SU-DHL-6 (cell line): ENCODE data around the gene TXNRD3.

Experiments
- H2AFZ ChIP-seq: fragments of 200-600 bp; sonication (generic); 2 replicates; pipeline ENCODE4 v1.6.1; 2014; ENCODE audit warnings: low read depth, mild to moderate bottlenecking, moderate library complexity, mixed read lengths, antibody characterized with exemption, low read length; ENCODE audit not compliant: severe bottlenecking
- H3F3A ChIP-seq: fragments of 200-600 bp; shearing (Covaris generic); 2 replicates; pipeline ENCODE4 v1.6.0; 2016; ENCODE audit warnings: antibody characterized with exemption, mild to moderate bottlenecking; ENCODE audit not compliant: insufficient read depth
- H3K27ac ChIP-seq: fragments of 200-600 bp; sonication (generic); 2 replicates; pipeline ENCODE4 v1.5.1; 2016; ENCODE audit warnings: low read depth, mild to moderate bottlenecking, low read length, moderate library complexity, mixed read lengths
- H3K27me3 ChIP-seq: fragments of 200-600 bp; sonication (generic), shearing (Covaris generic); 2 replicates; pipeline ENCODE4 v1.6.0; 2014; ENCODE audit warnings: mild to moderate bottlenecking, low read length
- H3K36me3 ChIP-seq: fragments of 200-600 bp; sonication (generic); 2 replicates; pipeline ENCODE4 v1.6.1; 2014; ENCODE audit warnings: mild to moderate bottlenecking, low read length, mixed read lengths
- H3K4me2 ChIP-seq: fragments of 300-600, 200-600 bp; shearing (Covaris generic), sonication (generic); 2 replicates; pipeline ENCODE4 v1.6.0; 2014; ENCODE audit warnings: low read length, low read depth, mild to moderate bottlenecking; ENCODE audit not compliant: poor library complexity, severe bottlenecking
- H3K4me3 ChIP-seq: fragments of 200-600 bp; sonication (generic); 2 replicates; pipeline ENCODE4 v1.5.1; 2014; ENCODE audit warnings: antibody characterized with exemption, low read length, mild to moderate bottlenecking, mixed read lengths; ENCODE audit not compliant: insufficient read depth, poor library complexity, severe bottlenecking
- H3K79me2 ChIP-seq: fragments of 200-600 bp; sonication (generic); 2 replicates; pipeline ENCODE4 v1.6.1; 2014; ENCODE audit warnings: mild to moderate bottlenecking, low read length, moderate library complexity; ENCODE audit not compliant: insufficient read depth
- H3K9ac ChIP-seq: fragments of 200-600 bp; sonication (generic); 2 replicates; pipeline ENCODE4 v1.7.0; 2014; ENCODE audit warnings: mild to moderate bottlenecking, low read length
- H3K9me2 ChIP-seq: fragments of 200-600 bp; sonication (generic); replicated peaks from 2 replicates; pipeline ENCODE4 v1.6.1; 2014; ENCODE audit warnings: low read length; ENCODE audit not compliant: insufficient read depth
- H3K9me3 ChIP-seq: fragments of 200-600 bp; sonication (generic); 2 replicates; pipeline ENCODE4 v1.6.1; 2014; ENCODE audit warnings: low read length, mixed read lengths; ENCODE audit not compliant: insufficient read depth
- H4K20me1 ChIP-seq: fragments of 200-600 bp; sonication (generic); 2 replicates; pipeline ENCODE4 v1.6.1; 2014; ENCODE audit warnings: low read depth, mild to moderate bottlenecking, antibody characterized with exemption, low read length, moderate library complexity, mixed read lengths
- EZH2phosphoT487 ChIP-seq: fragments of 200-600 bp; sonication (generic), shearing (Covaris generic); conservative IDR thresholded peaks from 2 replicates; pipeline ENCODE4 v1.6.1; 2018; ENCODE audit warnings: mild to moderate bottlenecking, antibody characterized with exemption, low read length, moderate library complexity, mixed read lengths
- TF ChIP-seq, protein P1 (sequence below): fragments of 200-600 bp; sonication (generic); IDR thresholded peaks from one replicate; pipeline ENCODE4 v1.5.1; 2017; ENCODE audit warnings: antibody characterized with exemption, mild to moderate bottlenecking, low read length, moderate library complexity; ENCODE audit not compliant: insufficient read depth, poor library complexity, severe bottlenecking

The TXNRD3 gene

DNA sequence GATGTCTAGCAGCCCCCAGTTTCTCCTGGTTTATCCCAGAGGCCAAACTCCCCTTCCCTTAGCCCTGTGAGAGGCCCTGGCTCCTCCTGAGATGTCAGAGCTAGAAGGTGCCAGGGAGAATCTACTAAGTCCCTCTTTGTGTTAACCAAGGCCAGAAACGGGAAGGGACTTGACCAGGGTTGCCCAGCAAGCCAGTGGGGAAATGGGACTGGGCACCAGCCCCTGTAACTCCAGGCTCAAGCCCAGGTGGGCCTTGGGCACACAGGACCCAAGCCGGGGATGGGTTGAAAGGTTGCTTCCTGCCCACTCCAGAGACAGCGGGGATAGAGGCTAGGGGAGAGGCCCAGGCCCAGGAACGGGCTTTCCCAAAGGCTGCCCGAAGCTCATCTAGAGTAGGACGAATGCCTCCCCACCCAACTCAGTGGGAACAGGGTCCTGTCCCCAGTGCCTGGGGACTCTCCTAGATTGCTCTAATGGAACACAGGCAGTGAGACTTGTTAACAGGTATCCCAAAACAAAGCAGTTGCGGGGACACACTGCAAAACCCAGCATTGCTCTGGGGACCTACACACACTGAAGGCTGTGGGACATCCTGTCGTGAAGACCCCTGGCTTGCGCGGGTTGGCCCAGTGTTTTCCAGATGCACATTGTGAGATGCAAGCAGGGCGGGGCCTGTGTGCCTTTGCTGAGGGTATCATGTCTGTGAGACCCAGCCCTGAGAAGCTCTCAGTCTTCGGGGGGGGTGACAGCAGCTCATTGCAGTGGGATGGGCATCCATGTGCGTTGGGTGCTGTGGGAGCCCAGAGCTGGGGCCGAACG, 12.9 kb upstream of the TXNRD3 start:
- Histone ChIP-seq H3K4me3 (no peak overlapping the region), H3K79me2 (no peaks in the 10 kb centered on the region), H3K27ac (no peak overlapping the region), H3K9me3 (no peaks in the 10 kb centered on the region), H3K27me3 (no peaks in the 10 kb centered on the region), H3K4me2 (no peak overlapping the region), H2AFZ (no peak overlapping the region), H3K9me2 (no peaks in the 10 kb centered on the region), H3F3A (no peaks in the 10 kb centered on the region), H3K36me3 (no peaks in the 10 kb centered on the region), H3K9ac (no peak overlapping the region), H4K20me1 (no peaks in the 10 kb centered on the region)
- no peak for TF ChIP-seq EZH2phosphoT487
- TF ChIP-seq, protein P1, sequence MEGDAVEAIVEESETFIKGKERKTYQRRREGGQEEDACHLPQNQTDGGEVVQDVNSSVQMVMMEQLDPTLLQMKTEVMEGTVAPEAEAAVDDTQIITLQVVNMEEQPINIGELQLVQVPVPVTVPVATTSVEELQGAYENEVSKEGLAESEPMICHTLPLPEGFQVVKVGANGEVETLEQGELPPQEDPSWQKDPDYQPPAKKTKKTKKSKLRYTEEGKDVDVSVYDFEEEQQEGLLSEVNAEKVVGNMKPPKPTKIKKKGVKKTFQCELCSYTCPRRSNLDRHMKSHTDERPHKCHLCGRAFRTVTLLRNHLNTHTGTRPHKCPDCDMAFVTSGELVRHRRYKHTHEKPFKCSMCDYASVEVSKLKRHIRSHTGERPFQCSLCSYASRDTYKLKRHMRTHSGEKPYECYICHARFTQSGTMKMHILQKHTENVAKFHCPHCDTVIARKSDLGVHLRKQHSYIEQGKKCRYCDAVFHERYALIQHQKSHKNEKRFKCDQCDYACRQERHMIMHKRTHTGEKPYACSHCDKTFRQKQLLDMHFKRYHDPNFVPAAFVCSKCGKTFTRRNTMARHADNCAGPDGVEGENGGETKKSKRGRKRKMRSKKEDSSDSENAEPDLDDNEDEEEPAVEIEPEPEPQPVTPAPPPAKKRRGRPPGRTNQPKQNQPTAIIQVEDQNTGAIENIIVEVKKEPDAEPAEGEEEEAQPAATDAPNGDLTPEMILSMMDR = no peak

DNA sequence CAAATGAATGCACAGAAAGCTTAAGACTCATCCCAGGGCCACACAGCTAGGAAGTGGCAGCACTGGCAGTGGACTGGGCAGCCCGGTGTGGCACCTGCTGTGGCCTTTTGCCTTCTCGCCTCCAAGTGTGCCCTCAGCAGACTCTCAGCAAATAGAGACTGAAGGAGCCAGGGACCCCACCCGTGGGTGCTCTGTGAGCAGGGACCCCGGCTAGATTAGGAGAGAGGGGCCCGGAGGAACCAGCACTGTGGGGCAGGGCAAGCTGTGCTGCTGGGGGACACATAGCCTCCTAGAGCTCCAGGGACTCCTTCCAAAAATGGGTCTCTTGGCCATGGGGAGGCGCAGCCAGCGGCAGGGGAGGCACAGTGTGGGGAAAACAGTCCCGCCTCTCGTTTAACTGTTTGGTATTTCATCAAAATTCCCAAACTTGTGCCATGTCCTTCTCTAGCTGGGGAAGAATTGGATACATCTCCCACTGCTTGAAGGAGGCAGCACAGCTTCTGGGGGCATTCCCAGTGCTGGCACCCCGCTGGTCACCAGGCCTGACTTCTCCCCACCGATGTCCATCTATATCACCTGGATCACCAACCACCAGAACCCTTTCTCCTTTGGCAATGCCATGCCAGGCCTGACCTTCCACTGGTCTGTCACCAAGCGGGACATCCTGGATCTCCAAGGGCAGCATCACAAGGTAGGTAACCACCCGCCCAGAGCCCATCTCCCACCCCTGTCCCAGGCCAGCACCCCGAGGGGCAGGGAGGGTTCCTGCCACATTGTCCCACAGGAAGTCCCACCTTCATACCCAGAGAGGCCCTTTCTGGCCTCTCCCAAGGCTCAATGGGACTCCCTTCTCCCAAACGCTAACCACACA, 12.0 kb upstream of the TXNRD3 start:
- no peaks in the 10 kb centered on the region for H3K79me2 ChIP-seq
- no peaks in the 10 kb centered on the region for H3F3A ChIP-seq
- no peak overlapping the region for H3K9ac ChIP-seq
- H3K9me3 ChIP-seq = no peaks in the 10 kb centered on the region
- no peak overlapping the region for H3K4me3 ChIP-seq
- no peaks in the 10 kb centered on the region for H3K9me2 ChIP-seq
- no peaks in the 10 kb centered on the region for H3K27me3 ChIP-seq
- H2AFZ ChIP-seq = no peak overlapping the region
- no peaks in the 10 kb centered on the region for H3K36me3 ChIP-seq
- H3K27ac ChIP-seq = no peak overlapping the region
- H4K20me1 ChIP-seq = no peaks in the 10 kb centered on the region
- no peak overlapping the region for H3K4me2 ChIP-seq
- TF ChIP-seq, protein P1 = no peak
- TF ChIP-seq EZH2phosphoT487 = no peak

DNA sequence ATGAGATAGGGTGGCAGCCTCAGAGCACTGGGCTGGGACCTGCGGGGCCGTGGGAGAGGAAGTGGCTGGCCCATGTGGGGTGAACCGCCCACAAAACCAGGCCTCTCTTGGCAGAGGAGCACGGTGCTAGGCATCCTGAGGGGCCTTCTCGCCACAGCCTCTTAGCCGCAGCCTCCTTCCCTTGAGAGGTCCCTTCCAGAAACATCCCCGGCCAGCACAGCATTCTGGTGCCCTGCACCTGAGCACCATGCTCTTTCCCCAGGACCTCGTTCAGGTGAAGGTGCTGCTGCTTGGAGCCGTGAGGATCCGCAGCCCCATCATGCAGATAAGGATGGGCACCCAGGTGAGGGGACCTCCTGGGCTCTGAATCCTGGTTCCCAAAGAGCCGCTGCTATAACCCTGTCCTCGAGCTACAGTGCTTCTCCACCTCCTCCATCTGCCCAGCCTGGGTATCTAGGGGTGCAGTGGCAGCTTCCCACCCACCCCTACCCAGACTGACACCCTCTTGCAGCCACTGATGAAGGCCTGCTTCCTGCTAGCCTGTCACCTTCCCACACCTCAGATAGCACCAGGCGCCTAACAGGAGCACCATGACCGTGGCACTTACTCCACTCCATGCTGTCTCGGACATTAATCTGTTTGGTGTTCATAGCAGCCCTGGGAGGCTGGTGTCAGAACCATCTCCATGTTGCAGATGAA, 11.2 kb upstream of the TXNRD3 start:
- no peaks in the 10 kb centered on the region for H3F3A ChIP-seq
- H4K20me1 ChIP-seq = no peaks in the 10 kb centered on the region
- no peaks in the 10 kb centered on the region for H3K36me3 ChIP-seq
- H3K27ac ChIP-seq = no peak overlapping the region
- H3K9ac ChIP-seq = no peak overlapping the region
- no peaks in the 10 kb centered on the region for H3K27me3 ChIP-seq
- peaks cover 3% of the 10 kb centered on the region; the same call in 1 of the 2 replicates for H3K9me3 ChIP-seq
- no peak overlapping the region for H3K4me3 ChIP-seq
- H3K4me2 ChIP-seq = no peak overlapping the region
- H3K9me2 ChIP-seq = no peaks in the 10 kb centered on the region
- H2AFZ ChIP-seq = no peak overlapping the region
- TF ChIP-seq, protein P1 = no peak
- no peak for TF ChIP-seq EZH2phosphoT487
- no peaks in the 10 kb centered on the region for H3K79me2 ChIP-seq
